GM12878 (cell line): ENCODE data around the gene SBK2. TPM values are rescaled to one million over a fixed set of nuclear protein-coding genes. Genes with fewer than 3 reads are reported as not detected.

Source experiments
- ATAC-seq: fragments of 200-7000 bp; cut with Tn5 transposase; 3 replicates; pipeline ENCODE4 v1.9.1; 2020; ENCODE audit warnings: mild to moderate bottlenecking, moderate library complexity
- BruUV-seq: library from RNA; stranded (reverse); fragments of 400-500 nt; replicated peaks from 2 replicates; lab custom pipeline; 2021; lab: Mats Ljungman, UMichigan
- CTCF ChIA-PET: fragments of 300-600 bp; sonication (Branson Sonifier 250); formaldehyde crosslinking; extraction: SDS; loops from one replicate; lab custom pipeline; 2021; ENCODE audit warnings: inconsistent platforms; lab: Yijun Ruan, JAX
- POLR2A ChIA-PET: fragments of 350-600 bp; formaldehyde crosslinking; extraction: SDS; loops from one replicate; lab custom pipeline; 2021; ENCODE audit warnings: inconsistent platforms; lab: Charles Lee
- RAD21 ChIA-PET: fragments of 300-600 bp; sonication (Branson Sonifier 250); formaldehyde crosslinking; loops from one replicate; lab custom pipeline; 2023; ENCODE audit warnings: antibody characterized with exemption; ENCODE audit not compliant: unreplicated experiment; lab: Charles Lee
- SMC1A ChIA-PET: fragments of 300-600 bp; sonication (Branson Sonifier 250); formaldehyde crosslinking; loops from one replicate; lab custom pipeline; 2023; ENCODE audit not compliant: unreplicated experiment, uncharacterized antibody; lab: Charles Lee
- DNase-seq: peaks from one replicate; pipeline ENCODE4 v3.0.0-alpha.2; 2011; ENCODE audit warnings: low read depth, low spot score
- FAIRE-seq: peaks from 3 replicates; lab custom pipeline; 2011; peaks lifted over from hg19 to GRCh38; lab: Jason Lieb, UNC
- H2AFZ ChIP-seq: 2 replicates; pipeline ENCODE4 v1.6.0; 2011; ENCODE audit warnings: low read depth, low read length, control low read depth; ENCODE audit not compliant: control insufficient read depth
- H3K27ac ChIP-seq: 2 replicates; pipeline ENCODE4 v1.5.1; 2011; ENCODE audit warnings: control low read depth; ENCODE audit not compliant: control insufficient read depth, insufficient read depth
- H3K27me3 ChIP-seq, 2 experiments: replicated peaks in 1 of 2; 2 replicates each; pipeline versions ENCODE4 v1.6.0 to v1.6.1; 2011; ENCODE audit warnings: low read length in 1 of 2; ENCODE audit not compliant: control insufficient read depth in 2 of 2, insufficient read depth in 2 of 2
- H3K36me3 ChIP-seq, 2 experiments: 2 replicates each; pipeline ENCODE4 v1.5.1; 2011; ENCODE audit warnings: low read length in 1 of 2; ENCODE audit not compliant: control insufficient read depth in 2 of 2, insufficient read depth in 2 of 2
- H3K4me1 ChIP-seq: 2 replicates; pipeline ENCODE4 v1.6.1; 2011; ENCODE audit warnings: mild to moderate bottlenecking, low read length, moderate library complexity, mixed read lengths; ENCODE audit not compliant: control insufficient read depth, insufficient read depth
- H3K4me2 ChIP-seq: 2 replicates; pipeline ENCODE4 v1.6.0; 2011; ENCODE audit warnings: control low read depth; ENCODE audit not compliant: control insufficient read depth, insufficient read depth
- H3K4me3 ChIP-seq: fragments of 200-600 bp; sonication (generic); 2 replicates; pipeline ENCODE4 v1.5.1; 2016
- H3K79me2 ChIP-seq: 2 replicates; pipeline ENCODE4 v1.6.0; 2011; ENCODE audit warnings: low read length; ENCODE audit not compliant: control insufficient read depth, insufficient read depth
- H3K9ac ChIP-seq: 2 replicates; pipeline ENCODE4 v1.8.0; 2011; ENCODE audit warnings: low read length, control low read depth, mixed read lengths; ENCODE audit not compliant: control insufficient read depth, insufficient read depth
- H3K9me3 ChIP-seq: replicated peaks from 3 replicates; pipeline ENCODE4 v1.5.1; 2011; ENCODE audit warnings: mild to moderate bottlenecking, low read length; ENCODE audit not compliant: control insufficient read depth, insufficient read depth
- H4K20me1 ChIP-seq: 2 replicates; pipeline ENCODE4 v1.6.0; 2011; ENCODE audit not compliant: control insufficient read depth, insufficient read depth
- ATF7 ChIP-seq: fragments of 450-650 bp; IDR thresholded peaks from 2 replicates; pipeline ENCODE4 v1.6.1; 2016; ENCODE audit warnings: low read depth, mild to moderate bottlenecking
- CBFB ChIP-seq: IDR thresholded peaks from 2 replicates; pipeline ENCODE4 v1.6.1; 2016; ENCODE audit warnings: antibody characterized with exemption, low read depth
- CHD2 ChIP-seq: IDR thresholded peaks from 2 replicates; pipeline ENCODE4 v1.6.1; 2011; ENCODE audit warnings: low read depth, low read length, improper control_type of control experiment, borderline replicate concordance
- CREB1 ChIP-seq: IDR thresholded peaks from 2 replicates; pipeline ENCODE4 v1.6.1; 2012; ENCODE audit warnings: low read depth, mild to moderate bottlenecking, inconsistent platforms
- CREM ChIP-seq: IDR thresholded peaks from 2 replicates; pipeline ENCODE4 v1.6.1; 2014; ENCODE audit warnings: antibody characterized with exemption, low read depth
- HDAC2 ChIP-seq: fragments of 200-600 bp; sonication (generic); IDR thresholded peaks from 2 replicates; pipeline ENCODE4 v1.6.1; 2017
- KLF5 ChIP-seq: fragments of 450-650 bp; IDR thresholded peaks from 2 replicates; pipeline ENCODE4 v1.6.1; 2014; ENCODE audit warnings: mild to moderate bottlenecking; ENCODE audit not compliant: partially characterized antibody
- MYB ChIP-seq: fragments of 150-350 bp; IDR thresholded peaks from 2 replicates; pipeline ENCODE4 v1.6.1; 2014; ENCODE audit warnings: mild to moderate bottlenecking, low read depth, low read length, borderline replicate concordance
- RB1 ChIP-seq: fragments of 450-650 bp; formaldehyde crosslinking; IDR thresholded peaks from 2 replicates; pipeline ENCODE4 v1.6.1; 2017; ENCODE audit warnings: mild to moderate bottlenecking, borderline replicate concordance
- RELB ChIP-seq: fragments of 450-650 bp; IDR thresholded peaks from 2 replicates; pipeline ENCODE4 v1.6.1; 2017; ENCODE audit warnings: low read depth, mild to moderate bottlenecking, moderate library complexity
- RFX5 ChIP-seq: IDR thresholded peaks from 2 replicates; pipeline ENCODE4 v1.6.1; 2011; ENCODE audit warnings: low read depth, low read length, improper control_type of control experiment
- SMC3 ChIP-seq: IDR thresholded peaks from 2 replicates; pipeline ENCODE4 v1.6.1; 2011; ENCODE audit warnings: low read length, improper control_type of control experiment, borderline replicate concordance
- USF2 ChIP-seq: IDR thresholded peaks from 2 replicates; pipeline ENCODE4 v1.6.1; 2011; ENCODE audit warnings: low read depth, low read length, improper control_type of control experiment, borderline replicate concordance
- YBX1 ChIP-seq: fragments of 450-650 bp; IDR thresholded peaks from 2 replicates; pipeline ENCODE4 v1.6.1; 2016; ENCODE audit warnings: antibody characterized with exemption
- YY1 ChIP-seq: IDR thresholded peaks from 2 replicates; pipeline ENCODE4 v1.6.1; 2011; ENCODE audit warnings: low read depth, mild to moderate bottlenecking, low read length
- ZBTB40 ChIP-seq: fragments of 450-650 bp; IDR thresholded peaks from 2 replicates; pipeline ENCODE4 v1.6.1; 2016; ENCODE audit warnings: mild to moderate bottlenecking, moderate library complexity, borderline replicate concordance
- ZNF207 ChIP-seq: fragments of 450-650 bp; IDR thresholded peaks from 2 replicates; pipeline ENCODE4 v1.6.1; 2014; ENCODE audit warnings: antibody characterized with exemption, mild to moderate bottlenecking, borderline replicate concordance
- ZNF622 ChIP-seq: fragments of 450-650 bp; IDR thresholded peaks from 2 replicates; pipeline ENCODE4 v1.6.1; 2017; ENCODE audit warnings: mild to moderate bottlenecking, inconsistent platforms
- WGBS: methylation state at CpG from one replicate; pipeline ENCODE4 v1.1.6; 2016; ENCODE audit warnings: low lambda C conversion rate; ENCODE audit not compliant: insufficient replicate concordance, insufficient coverage; ENCODE audit errors: missing lambda C conversion rate; 5-methylcytosine and 5-hydroxymethylcytosine counted together
- in situ Hi-C: fragments of 300-500 bp; cut with MboI; formaldehyde crosslinking; loops from 9 replicates; pipeline ENCODE4 v1.14.3; 2018; ENCODE audit warnings: mixed read lengths
- intact Hi-C: fragments of 100-400 bp; cut with micrococcal nuclease; formaldehyde crosslinking; loops from one replicate; pipeline ENCODE4 v1.14.2; 2022; ENCODE audit not compliant: unreplicated experiment
- polyA plus RNA-seq, 11 experiments: library from polyadenylated mRNA; depleted of rRNA in 4 of 11; unstranded in 6 of 11; stranded (reverse) in 5 of 11; fragments of >200 nt; fragmentation: Nextera tagmentation in 4 of 11; fragmentation: Illumina TruSeq in 1 of 11; extraction: Ambion mirVana in 4 of 11; extraction: Trizol in 1 of 11; gene quantifications; 1 replicate in 1 of 11; 2 replicates in 10 of 11; pipeline versions ENCODE4 v1.2.1 to v1.2.3, GENCODE V29; 2011 to 2016; ENCODE audit warnings: inconsistent platforms in 2 of 11, missing spikeins in 2 of 11, low read depth in 1 of 11
- total RNA-seq, 4 experiments: library from RNA; depleted of rRNA in 3 of 4; stranded (reverse); fragments of >200 nt in 3 of 4; fragmentation: Illumina TruSeq in 1 of 4; extraction: Trizol in 1 of 4; gene quantifications; 2 replicates each; pipeline versions ENCODE4 v1.2.1 to v1.2.3, GENCODE V29; 2013 to 2021

SBK2 gene
- total and polyA plus RNA-seq, 10 of the 15 experiments (the other 5 are each of a cell fraction or from before 2014, with no cell fraction given) = not detected

GRCh38 chr19:55484593-55485438 is 52.1 kb downstream of the SBK2 start, which contains the start of gene NAT14:
Gene NAT14, plus strand, starts transcription at chr19:55485188. Its CDS starts 521 bp downstream, at chr19:55485709.
- intact Hi-C loops (no loop called here), in situ Hi-C loops (no loop called here)
- no peaks in the 10 kb centered on the region for H3K9me3 ChIP-seq
- 2% methylated on average over 54 of the region's 78 CpGs for WGBS
- no peaks in the 10 kb centered on the region; the same call in 1 of the 2 replicates for H3K79me2 ChIP-seq
- ChIA-PET POLR2A (interaction anchor here (0.6 to 1.0 kb wide), 3 partner anchors 19 to 228 kb away, joined by 3 to 4 read pairs (median 3); no protein-coding TSS in a partner anchor), SMC1A (interaction anchor here (0.9 to 1.6 kb wide), 4 partner anchors 8 to 115 kb away, joined by 3 to 7 read pairs (median 4); partner anchors contain the start of genes FIZ1 and ZNF628), RAD21 (interaction anchor here (1.0 to 1.3 kb wide), 5 partner anchors 9 to 146 kb away, joined by 3 to 10 read pairs (median 3); partner anchors contain the start of genes ISOC2 and ZNF628), CTCF (interaction anchor here (0.5 to 1.7 kb wide), 6 partner anchors 8 to 769 kb away, joined by 3 to 16 read pairs (median 4); partner anchors contain the start of genes ISOC2 and ZNF628)
- no peaks in the 10 kb centered on the region for H4K20me1 ChIP-seq
- ATAC-seq (peak; percentile 85), FAIRE-seq (peak; percentile 76), DNase-seq (no peak)
- H3K4me2 ChIP-seq = peak within 1 kb of the TSS; percentile 68
- peak within 1 kb of the TSS; percentile 58; the same call in 1 of the 2 replicates for H3K27ac ChIP-seq
- no TSS peak for BruUV-seq
- peak within 1 kb of the TSS; percentile 78 for H3K9ac ChIP-seq
- H2AFZ ChIP-seq = peak within 1 kb of the TSS; percentile 86
- H3K4me3 ChIP-seq = peak within 1 kb of the TSS; percentile 78
- peaks cover 8% of the 10 kb centered on the region for H3K4me1 ChIP-seq
- H3K36me3 ChIP-seq = peaks cover 0 to 9% of the 10 kb centered on the region in 2 experiments; a peak in 2 of 4 replicates
- H3K27me3 ChIP-seq = no peaks in the 10 kb centered on the region
- peak; percentile 36; the same call in 1 of the 2 replicates for TF ChIP-seq YY1
- TF ChIP-seq MYB = no peak
- peak; percentile 73 for TF ChIP-seq ZBTB40
- TF ChIP-seq ZNF207 = no peak
- no peak for TF ChIP-seq CBFB
- TF ChIP-seq YBX1 = no peak
- TF ChIP-seq CREM = peak; percentile 95
- no peak for TF ChIP-seq RELB
- no peak for TF ChIP-seq HDAC2
- TF ChIP-seq ATF7 = peak; percentile 75
- no peak for TF ChIP-seq USF2
- peak; percentile 88 for TF ChIP-seq CREB1
- TF ChIP-seq ZNF622 = no peak
- TF ChIP-seq KLF5 = no peak
- TF ChIP-seq CHD2 = no peak
- TF ChIP-seq SMC3 = no peak
- peak; percentile 32; the same call in 1 of the 2 replicates for TF ChIP-seq RB1
- no peak for TF ChIP-seq RFX5
